GM12878 (cell line): Measurements from ENCODE around the gene BAG1. TPM values are rescaled to one million over a fixed set of nuclear protein-coding genes. Genes with fewer than 3 reads are reported as not detected.
A peak's percentile ranks its signal among the peaks of the same experiment; 100 is the strongest.

ENCODE experiments used
- ATAC-seq: fragments of 200-7000 bp; cut with Tn5 transposase; 3 replicates; pipeline ENCODE4 v1.9.1; 2020; ENCODE audit warnings: mild to moderate bottlenecking, moderate library complexity
- BruUV-seq: library from RNA; stranded (reverse); fragments of 400-500 nt; replicated peaks from 2 replicates; lab custom pipeline; 2021; lab: Mats Ljungman, UMichigan
- CTCF ChIA-PET: fragments of 300-600 bp; sonication (Branson Sonifier 250); formaldehyde crosslinking; extraction: SDS; loops from one replicate; lab custom pipeline; 2021; ENCODE audit warnings: inconsistent platforms; lab: Yijun Ruan, JAX
- POLR2A ChIA-PET: fragments of 350-600 bp; formaldehyde crosslinking; extraction: SDS; loops from one replicate; lab custom pipeline; 2021; ENCODE audit warnings: inconsistent platforms; lab: Charles Lee
- RAD21 ChIA-PET: fragments of 300-600 bp; sonication (Branson Sonifier 250); formaldehyde crosslinking; loops from one replicate; lab custom pipeline; 2023; ENCODE audit warnings: antibody characterized with exemption; ENCODE audit not compliant: unreplicated experiment; lab: Charles Lee
- SMC1A ChIA-PET: fragments of 300-600 bp; sonication (Branson Sonifier 250); formaldehyde crosslinking; loops from one replicate; lab custom pipeline; 2023; ENCODE audit not compliant: unreplicated experiment, uncharacterized antibody; lab: Charles Lee
- DNase-seq: peaks from one replicate; pipeline ENCODE4 v3.0.0-alpha.2; 2011; ENCODE audit warnings: low read depth, low spot score
- FAIRE-seq: peaks from 3 replicates; lab custom pipeline; 2011; peaks lifted over from hg19 to GRCh38; lab: Jason Lieb, UNC
- H2AFZ ChIP-seq: 2 replicates; pipeline ENCODE4 v1.6.0; 2011; ENCODE audit warnings: low read depth, low read length, control low read depth; ENCODE audit not compliant: control insufficient read depth
- H3K27ac ChIP-seq: 2 replicates; pipeline ENCODE4 v1.5.1; 2011; ENCODE audit warnings: control low read depth; ENCODE audit not compliant: control insufficient read depth, insufficient read depth
- H3K27me3 ChIP-seq, 2 experiments: replicated peaks in 1 of 2; 2 replicates each; pipeline versions ENCODE4 v1.6.0 to v1.6.1; 2011; ENCODE audit warnings: low read length in 1 of 2; ENCODE audit not compliant: control insufficient read depth in 2 of 2, insufficient read depth in 2 of 2
- H3K36me3 ChIP-seq, 2 experiments: 2 replicates each; pipeline ENCODE4 v1.5.1; 2011; ENCODE audit warnings: low read length in 1 of 2; ENCODE audit not compliant: control insufficient read depth in 2 of 2, insufficient read depth in 2 of 2
- H3K4me1 ChIP-seq: 2 replicates; pipeline ENCODE4 v1.6.1; 2011; ENCODE audit warnings: mild to moderate bottlenecking, low read length, moderate library complexity, mixed read lengths; ENCODE audit not compliant: control insufficient read depth, insufficient read depth
- H3K4me2 ChIP-seq: 2 replicates; pipeline ENCODE4 v1.6.0; 2011; ENCODE audit warnings: control low read depth; ENCODE audit not compliant: control insufficient read depth, insufficient read depth
- H3K4me3 ChIP-seq: fragments of 200-600 bp; sonication (generic); 2 replicates; pipeline ENCODE4 v1.5.1; 2016
- H3K79me2 ChIP-seq: 2 replicates; pipeline ENCODE4 v1.6.0; 2011; ENCODE audit warnings: low read length; ENCODE audit not compliant: control insufficient read depth, insufficient read depth
- H3K9ac ChIP-seq: 2 replicates; pipeline ENCODE4 v1.8.0; 2011; ENCODE audit warnings: low read length, control low read depth, mixed read lengths; ENCODE audit not compliant: control insufficient read depth, insufficient read depth
- H3K9me3 ChIP-seq: replicated peaks from 3 replicates; pipeline ENCODE4 v1.5.1; 2011; ENCODE audit warnings: mild to moderate bottlenecking, low read length; ENCODE audit not compliant: control insufficient read depth, insufficient read depth
- H4K20me1 ChIP-seq: 2 replicates; pipeline ENCODE4 v1.6.0; 2011; ENCODE audit not compliant: control insufficient read depth, insufficient read depth
- IRF3 ChIP-seq: fragments of 450-650 bp; IDR thresholded peaks from 2 replicates; pipeline ENCODE4 v1.6.1; 2014; ENCODE audit warnings: mild to moderate bottlenecking
- IRF4 ChIP-seq: IDR thresholded peaks from 2 replicates; pipeline ENCODE4 v1.6.1; 2011; ENCODE audit warnings: low read depth, low read length
- POLR2A ChIP-seq: IDR thresholded peaks from 2 replicates; pipeline ENCODE4 v1.6.1; 2011; ENCODE audit warnings: low read depth, mild to moderate bottlenecking, low read length
- SMAD1 ChIP-seq: fragments of 450-650 bp; IDR thresholded peaks from 2 replicates; pipeline ENCODE4 v1.6.1; 2018; ENCODE audit warnings: mild to moderate bottlenecking, low read depth; ENCODE audit not compliant: partially characterized antibody
- WGBS: methylation state at CpG from one replicate; pipeline ENCODE4 v1.1.6; 2016; ENCODE audit warnings: low lambda C conversion rate; ENCODE audit not compliant: insufficient replicate concordance, insufficient coverage; ENCODE audit errors: missing lambda C conversion rate; 5-methylcytosine and 5-hydroxymethylcytosine counted together
- in situ Hi-C: fragments of 300-500 bp; cut with MboI; formaldehyde crosslinking; loops from 9 replicates; pipeline ENCODE4 v1.14.3; 2018; ENCODE audit warnings: mixed read lengths
- intact Hi-C: fragments of 100-400 bp; cut with micrococcal nuclease; formaldehyde crosslinking; loops from one replicate; pipeline ENCODE4 v1.14.2; 2022; ENCODE audit not compliant: unreplicated experiment
- polyA plus RNA-seq, 11 experiments: library from polyadenylated mRNA; depleted of rRNA in 4 of 11; unstranded in 6 of 11; stranded (reverse) in 5 of 11; fragments of >200 nt; fragmentation: Nextera tagmentation in 4 of 11; fragmentation: Illumina TruSeq in 1 of 11; extraction: Ambion mirVana in 4 of 11; extraction: Trizol in 1 of 11; gene quantifications; 1 replicate in 1 of 11; 2 replicates in 10 of 11; pipeline versions ENCODE4 v1.2.1 to v1.2.3, GENCODE V29; 2011 to 2016; ENCODE audit warnings: inconsistent platforms in 2 of 11, missing spikeins in 2 of 11, low read depth in 1 of 11
- total RNA-seq, 4 experiments: library from RNA; depleted of rRNA in 3 of 4; stranded (reverse); fragments of >200 nt in 3 of 4; fragmentation: Illumina TruSeq in 1 of 4; extraction: Trizol in 1 of 4; gene quantifications; 2 replicates each; pipeline versions ENCODE4 v1.2.1 to v1.2.3, GENCODE V29; 2013 to 2021

BAG1 gene
- total and polyA plus RNA-seq, 10 of the 15 experiments (the other 5 are each of a cell fraction or from before 2014, with no cell fraction given): 11.6 to 135 (median 68.9) TPM

- ChIA-PET SMC1A (no interaction called here), POLR2A (no interaction called here), RAD21 (no interaction called here), CTCF (no interaction called here)
- ATAC-seq (no peak), FAIRE-seq (no peak), DNase-seq (no peak)
- intact Hi-C loops: no loop called here
- H3K36me3 ChIP-seq: peaks cover 12 to 18% of the 10 kb centered on the region in 2 experiments
- BruUV-seq: no TSS peak
- no peak overlapping the region for H2AFZ ChIP-seq
- no peaks in the 10 kb centered on the region for H4K20me1 ChIP-seq
- in situ Hi-C loops: no loop called here
- WGBS: 100% methylated on average over 1 of the region's 1 CpG
- no peak for TF ChIP-seq IRF4
- TF ChIP-seq POLR2A: 0 out of 2 replicates have a peak, but pooled peaks have one; percentile 27
- no peak overlapping the region; the same call in 1 of the 2 replicates for H3K9ac ChIP-seq
- H3K4me2 ChIP-seq: no peak overlapping the region
- H3K4me3 ChIP-seq: no peak overlapping the region
- H3K79me2 ChIP-seq: no peaks in the 10 kb centered on the region
- no peaks in the 10 kb centered on the region for H3K9me3 ChIP-seq
- peaks cover 16% of the 10 kb centered on the region for H3K4me1 ChIP-seq
- no peaks in the 10 kb centered on the region for H3K27me3 ChIP-seq
- no peak overlapping the region for H3K27ac ChIP-seq
Measured at GRCh38 chr9:33250458-33250995, 14.0 kb downstream of the BAG1 start.

DNA sequence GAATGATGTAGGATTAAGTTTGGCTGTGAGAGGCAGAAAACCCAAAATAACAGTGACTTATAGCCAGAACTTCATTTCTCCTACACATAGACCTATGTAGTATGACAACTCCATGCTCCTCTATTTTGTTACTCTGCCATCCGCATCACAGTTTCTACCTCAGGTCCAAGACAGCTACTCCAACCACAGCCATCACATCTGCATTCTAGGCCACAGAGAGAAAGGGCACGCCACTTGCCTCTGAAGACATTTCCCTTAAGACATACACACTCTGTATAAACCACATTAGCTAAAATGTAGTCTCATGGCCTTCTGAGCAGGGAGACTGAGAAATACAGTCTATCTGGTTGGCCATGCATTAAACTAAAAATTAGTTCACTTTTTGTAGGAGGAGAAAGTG lies 14.5 kb downstream of the BAG1 start:
- TF ChIP-seq IRF3 (no peak), SMAD1 (no peak)
- POLR2A ChIA-PET: no interaction called here
- no peak overlapping the region for H3K27ac ChIP-seq

More for the DNA sequence above, 14.5 kb downstream of the BAG1 start:
- Histone ChIP-seq H3K9ac (no peak overlapping the region; the same call in 1 of the 2 replicates), H4K20me1 (no peaks in the 10 kb centered on the region), H2AFZ (no peak overlapping the region), H3K27me3 (no peaks in the 10 kb centered on the region), H3K4me3 (no peak overlapping the region), H3K9me3 (no peaks in the 10 kb centered on the region), H3K36me3 (peaks cover 8 to 13% of the 10 kb centered on the region in 2 experiments), H3K4me2 (no peak overlapping the region), H3K4me1 (peaks cover 16% of the 10 kb centered on the region), H3K79me2 (no peaks in the 10 kb centered on the region)
- ChIA-PET CTCF (no interaction called here), SMC1A (no interaction called here), RAD21 (no interaction called here)
- intact Hi-C loops (no loop called here), in situ Hi-C loops (loop anchor here (5.0 kb wide), 1 partner anchor 47 kb away; no protein-coding TSS in a partner anchor)
- no TSS peak for BruUV-seq
- no peak for FAIRE-seq
- peak; percentile 10; the same call in 2 of the 3 replicates for ATAC-seq
- no peak for DNase-seq
- WGBS: 64% methylated on average over 2 of the region's 2 CpGs
